GM11168 (cell line): Measurements from ENCODE around the gene EMILIN2.
"Not testable (repeated sequence)": the region's sequence is repeated elsewhere in the genome, so short reads cannot be mapped to it uniquely, and the experiment has no call there.

Source experiments
- in situ Hi-C: fragments of 300-500 bp; cut with MboI; formaldehyde crosslinking; loops from one replicate; pipeline ENCODE4 v1.12.0; 2022; ENCODE audit warnings: low sequenced_read_pairs; ENCODE audit not compliant: unreplicated experiment

EMILIN2 gene

DNA sequence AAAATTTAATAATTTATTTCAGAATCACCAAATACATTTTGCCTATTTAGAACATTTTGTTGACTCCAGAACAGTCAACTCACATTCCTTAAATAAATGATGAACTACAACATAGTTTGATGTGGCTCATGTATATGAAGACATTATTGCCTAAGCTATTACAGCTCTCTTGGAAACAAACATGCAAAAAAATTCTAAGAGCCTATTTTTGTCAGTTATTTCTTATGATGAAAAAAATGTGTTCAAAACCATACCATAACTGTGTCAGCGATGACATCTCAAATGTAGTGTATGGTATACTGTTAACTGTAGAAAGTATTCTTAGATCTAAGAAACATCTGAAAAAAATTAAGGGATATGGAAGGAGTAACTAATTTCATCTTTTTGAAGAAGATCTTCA, 6.3 kb upstream of the EMILIN2 start:
- in situ Hi-C loops: no loop called here

- in situ Hi-C loops: no loop called here
Observed at GRCh38 chr18:2843146-2843545, 3.7 kb upstream of the EMILIN2 start.

GRCh38 chr18:2845172-2845571, 1.6 kb upstream of the EMILIN2 start:
- in situ Hi-C loops: no loop called here

DNA sequence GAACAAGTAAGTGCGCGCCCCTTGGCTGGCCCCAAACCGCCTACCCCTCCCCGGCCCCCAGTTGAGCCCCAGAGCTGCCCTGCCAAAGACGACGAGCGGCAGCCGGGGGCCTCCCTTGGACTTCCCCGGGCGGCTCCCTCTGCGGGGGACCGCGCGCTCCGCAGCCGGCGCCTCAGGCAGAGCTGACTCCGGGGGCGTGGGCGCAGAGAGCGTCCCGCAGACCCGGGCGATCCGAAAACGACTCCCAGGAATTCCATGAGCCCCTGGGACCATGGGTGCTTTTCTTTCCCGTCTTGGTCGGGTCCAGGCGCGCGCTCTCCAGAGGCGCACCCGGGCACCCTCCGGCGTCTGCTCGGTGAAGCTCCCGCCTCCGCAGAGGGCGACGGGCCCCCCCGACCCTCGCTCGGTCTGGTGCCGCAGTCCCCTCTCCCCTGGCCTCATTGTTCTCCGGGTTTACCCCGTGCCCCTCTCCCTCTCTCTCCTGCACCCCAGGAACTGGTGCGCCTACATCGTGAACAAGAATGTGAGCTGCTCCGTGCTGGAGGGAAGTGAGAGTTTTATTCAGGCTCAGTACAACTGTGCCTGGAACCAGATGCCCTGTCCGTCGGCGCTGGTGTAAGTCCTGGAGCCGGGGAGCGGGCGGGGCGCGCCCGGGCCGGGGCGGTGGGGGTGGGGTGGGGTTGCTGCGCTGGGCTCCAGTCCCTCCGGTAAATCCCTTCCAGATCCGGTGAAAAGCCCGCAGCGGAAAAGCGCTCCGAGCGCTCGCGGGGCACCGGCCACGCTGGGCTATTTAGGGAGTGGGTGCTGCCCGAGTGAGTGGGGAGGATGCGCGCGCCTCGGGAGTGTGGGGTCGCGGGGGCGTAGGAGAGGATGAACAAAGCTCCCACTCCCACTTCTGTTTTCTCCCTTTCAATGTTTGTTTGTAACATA, 776 bp downstream of the EMILIN2 start:
- in situ Hi-C loops: no loop called here

- in situ Hi-C loops: no loop called here
Observed at GRCh38 chr18:2848247-2849246, 1.7 kb downstream of the EMILIN2 start.

GRCh38 chr18:2850816-2851215, 4.0 kb downstream of the EMILIN2 start:
- in situ Hi-C loops: no loop called here

DNA sequence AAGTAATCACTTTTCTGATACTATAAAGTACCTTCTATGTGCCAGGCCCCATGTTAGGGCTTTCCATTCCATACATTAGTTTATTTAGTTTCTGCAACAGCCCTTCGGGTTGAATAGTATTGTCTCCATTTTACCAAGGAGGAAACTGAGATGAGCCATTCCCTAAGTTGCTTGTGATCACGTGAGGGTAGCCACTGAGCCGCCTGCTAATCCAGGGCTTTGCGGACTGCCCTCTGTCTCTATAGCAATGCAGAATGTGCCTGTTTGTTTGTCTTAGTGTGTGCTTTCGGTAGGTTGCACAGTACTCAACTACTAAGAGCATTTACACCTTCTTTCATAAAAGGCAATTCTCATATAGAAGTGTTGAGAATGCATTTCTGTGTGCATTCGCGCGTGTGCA, 5.0 kb downstream of the EMILIN2 start:
- in situ Hi-C loops: no loop called here

- in situ Hi-C loops: not testable (repeated sequence)
Observed at GRCh38 chr18:2852460-2852859, 5.7 kb downstream of the EMILIN2 start.

GRCh38 chr18:2853173-2853925, 6.5 kb downstream of the EMILIN2 start:
- in situ Hi-C loops: no loop called here

GRCh38 chr18:2853926-2854664, 7.3 kb downstream of the EMILIN2 start:
- in situ Hi-C loops: no loop called here

- in situ Hi-C loops: no loop called here
Observed at GRCh38 chr18:2854875-2855274, 8.1 kb downstream of the EMILIN2 start.

GRCh38 chr18:2855560-2856350, 8.9 kb downstream of the EMILIN2 start:
- in situ Hi-C loops: no loop called here

DNA sequence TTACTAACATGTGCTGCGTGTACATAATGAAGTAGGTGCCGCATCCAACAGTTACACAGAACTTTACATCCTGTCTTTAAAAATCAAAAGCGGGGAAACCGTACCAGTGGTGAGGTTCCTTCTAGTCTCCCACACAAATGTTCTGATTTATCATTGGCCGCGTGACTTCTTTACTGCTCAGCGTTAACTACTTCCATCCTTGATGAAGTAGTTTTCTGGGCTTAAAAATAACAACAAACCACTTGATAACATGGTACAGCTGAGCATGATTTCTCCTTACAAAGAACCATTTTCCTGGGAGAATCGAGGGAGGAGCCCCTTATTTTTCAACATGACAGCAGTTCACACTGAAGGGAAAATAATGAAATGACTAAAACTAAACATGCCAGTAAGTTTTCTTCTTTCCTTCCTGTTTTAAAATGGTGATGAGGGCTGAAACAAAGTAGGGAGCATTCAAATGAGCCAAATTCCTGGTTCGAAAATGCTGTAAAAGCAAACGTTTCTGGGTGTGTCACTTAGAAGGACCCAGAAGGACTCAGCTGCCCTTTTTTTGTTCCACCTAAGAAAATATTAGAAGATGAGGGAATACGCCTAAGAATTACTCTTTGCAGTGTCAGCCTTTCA, 9.9 kb downstream of the EMILIN2 start:
- in situ Hi-C loops: no loop called here

- in situ Hi-C loops: no loop called here
Observed at GRCh38 chr18:2857491-2858131, 10.8 kb downstream of the EMILIN2 start.

GRCh38 chr18:2860397-2860796, 13.6 kb downstream of the EMILIN2 start:
- in situ Hi-C loops: not testable (repeated sequence)

GRCh38 chr18:2863997-2864396, 17.2 kb downstream of the EMILIN2 start:
- in situ Hi-C loops: not testable (repeated sequence)

GRCh38 chr18:2866465-2866864, 19.7 kb downstream of the EMILIN2 start:
- in situ Hi-C loops: not testable (repeated sequence)

GRCh38 chr18:2869207-2869606, 22.4 kb downstream of the EMILIN2 start:
- in situ Hi-C loops: no loop called here
